ENCODE results near the gene ZBTB20. TPM values are rescaled to one million over a fixed set of nuclear protein-coding genes. Genes with fewer than 3 reads are reported as not detected.

Gene ZBTB20
- total and polyA plus RNA-seq, 10 donors, result 0.32 to 89.7 (median 71.8) TPM

- WGBS, 5 donors, result 49 to 80% (median 69%) methylated on average over 1 of the region's 1 CpG
- no peaks in the 10 kb centered on the region for H3K36me3 ChIP-seq
Measured at GRCh38 chr3:115087512-115087911, 59.6 kb downstream of the ZBTB20 start.

GRCh38 chr3:115086344-115086743, 60.7 kb downstream of the ZBTB20 start:
- no peaks in the 10 kb centered on the region for H3K36me3 ChIP-seq
- TF ChIP-seq POLR2A (IDR thresholded peaks at IDR 0.05) (no peak), POLR2AphosphoS5 (IDR thresholded peaks at IDR 0.05) (no peak), CTCF (IDR thresholded peaks at IDR 0.05 in 8 of 11, conservative IDR thresholded peaks at IDR 0.05 in 3 of 11) (no peak)
- H3K27me3 ChIP-seq (replicated peaks in 1 of 7), result no peaks in the 10 kb centered on the region
- H3K4me3 ChIP-seq, result no peak overlapping the region
- DNase-seq, result no peak
- 69 to 86% (median 81%) methylated on average over 2 of the region's 2 CpGs for WGBS, 5 donors
- H3K4me1 ChIP-seq, result peaks cover 0 to 24% (median 4%) of the 10 kb centered on the region in 6 donors
- no peaks in the 10 kb centered on the region for H3K9me3 ChIP-seq
- no peak overlapping the region for H3K27ac ChIP-seq
- intact Hi-C loops (cut with DNase I; ENCODE audit: low total_unique reads), result no loop called here

More at GRCh38 chr3:115087512-115087911, 59.6 kb downstream of the ZBTB20 start:
- H3K4me3 ChIP-seq, result no peak overlapping the region
- DNase-seq, result no peak
- H3K4me1 ChIP-seq, result peaks cover 0 to 24% (median 13%) of the 10 kb centered on the region in 6 donors
- H3K27ac ChIP-seq, result no peak overlapping the region
- no peak for TF ChIP-seq CTCF (IDR thresholded peaks at IDR 0.05 in 8 of 11, conservative IDR thresholded peaks at IDR 0.05 in 3 of 11)
- TF ChIP-seq POLR2AphosphoS5 (IDR thresholded peaks at IDR 0.05), result no peak
- no peak for TF ChIP-seq POLR2A (IDR thresholded peaks at IDR 0.05)
- H3K9me3 ChIP-seq, result no peaks in the 10 kb centered on the region
- no peaks in the 10 kb centered on the region for H3K27me3 ChIP-seq (replicated peaks in 1 of 7)
- intact Hi-C loops (cut with DNase I; ENCODE audit: low total_unique reads), result no loop called here

- Histone ChIP-seq H3K4me1 (peaks cover 0 to 23% (median 0%) of the 10 kb centered on the region in 6 donors), H3K9me3 (no peaks in the 10 kb centered on the region), H3K36me3 (no peaks in the 10 kb centered on the region), H3K27ac (no peak overlapping the region), H3K27me3 (replicated peaks in 1 of 7) (no peaks in the 10 kb centered on the region), H3K4me3 (no peak overlapping the region)
- intact Hi-C loops (cut with DNase I; ENCODE audit: low total_unique reads), result no loop called here
- no peak for DNase-seq
- 78 to 89% (median 84%) methylated on average over 2 of the region's 2 CpGs for WGBS, 5 donors
- TF ChIP-seq POLR2A (IDR thresholded peaks at IDR 0.05) (no peak), CTCF (IDR thresholded peaks at IDR 0.05 in 8 of 11, conservative IDR thresholded peaks at IDR 0.05 in 3 of 11) (no peak)
Measured at GRCh38 chr3:115085197-115085865, 61.8 kb downstream of the ZBTB20 start.

GRCh38 chr3:115084686-115085085, 62.4 kb downstream of the ZBTB20 start:
- peaks cover 0 to 23% (median 0%) of the 10 kb centered on the region in 6 donors for H3K4me1 ChIP-seq
- no peak overlapping the region for H3K27ac ChIP-seq
- H3K27me3 ChIP-seq (replicated peaks in 1 of 7), result no peaks in the 10 kb centered on the region
- intact Hi-C loops (cut with DNase I; ENCODE audit: low total_unique reads), result no loop called here
- H3K36me3 ChIP-seq, result no peaks in the 10 kb centered on the region
- H3K9me3 ChIP-seq, result no peaks in the 10 kb centered on the region
- WGBS, 5 donors, result 91 to 99% (median 95%) methylated on average over 4 of the region's 4 CpGs
- no peak for TF ChIP-seq CTCF (IDR thresholded peaks at IDR 0.05 in 8 of 11, conservative IDR thresholded peaks at IDR 0.05 in 3 of 11)
- TF ChIP-seq POLR2AphosphoS5 (IDR thresholded peaks at IDR 0.05), result no peak
- TF ChIP-seq POLR2A (IDR thresholded peaks at IDR 0.05), result no peak
- DNase-seq, result no peak
- no peak overlapping the region for H3K4me3 ChIP-seq

Data from spleen (tissue), 11 donors.